Type B pancreatic cell (in vitro differentiated cells): Measurements from ENCODE around the gene B4GALNT4. TPM values are rescaled to one million over a fixed set of nuclear protein-coding genes. Genes with fewer than 3 reads are reported as not detected.
"Not testable (repeated sequence)": the region's sequence is repeated elsewhere in the genome, so short reads cannot be mapped to it uniquely, and the experiment has no call there.

ENCODE experiments used
- DNase-seq: peaks from one replicate; pipeline ENCODE4 v3.0.0; 2021; ENCODE audit warnings: mixed read lengths; ENCODE audit not compliant: unreplicated experiment; ENCODE audit errors: extremely low spot score
- H3K27ac Mint-ChIP-seq: 2 replicates; pipeline ENCODE4 v1.8.0; 2021; ENCODE audit warnings: mild to moderate bottlenecking, mixed read lengths
- H3K27me3 Mint-ChIP-seq: 2 replicates; pipeline ENCODE4 v1.8.0; 2021; ENCODE audit warnings: mixed read lengths
- H3K36me3 Mint-ChIP-seq: 2 replicates; pipeline ENCODE4 v1.8.0; 2021; ENCODE audit warnings: mixed read lengths
- H3K4me1 Mint-ChIP-seq: one replicate; pipeline ENCODE4 v1.8.0; 2021; ENCODE audit warnings: mixed read lengths; ENCODE audit not compliant: unreplicated experiment
- H3K4me3 Mint-ChIP-seq: 2 replicates; pipeline ENCODE4 v1.8.0; 2021; ENCODE audit warnings: mild to moderate bottlenecking, mixed read lengths
- H3K9me3 Mint-ChIP-seq: 2 replicates; pipeline ENCODE4 v1.8.0; 2021; ENCODE audit warnings: mixed read lengths
- total RNA-seq: library from RNA; stranded (reverse); gene quantifications from 2 replicates; pipeline ENCODE4 v1.2.1, GENCODE V29; 2021; ENCODE audit warnings: low replicate concordance
- TF ChIP-seq, protein P1 (sequence below): fragments of 200-600 bp; sonication (generic); conservative IDR thresholded peaks from 2 replicates; pipeline ENCODE4 v1.5.0; 2021; ENCODE audit warnings: antibody characterized with exemption, mild to moderate bottlenecking

The B4GALNT4 gene
- total RNA-seq, 1 donor from 2014 or later: 185 TPM

DNA sequence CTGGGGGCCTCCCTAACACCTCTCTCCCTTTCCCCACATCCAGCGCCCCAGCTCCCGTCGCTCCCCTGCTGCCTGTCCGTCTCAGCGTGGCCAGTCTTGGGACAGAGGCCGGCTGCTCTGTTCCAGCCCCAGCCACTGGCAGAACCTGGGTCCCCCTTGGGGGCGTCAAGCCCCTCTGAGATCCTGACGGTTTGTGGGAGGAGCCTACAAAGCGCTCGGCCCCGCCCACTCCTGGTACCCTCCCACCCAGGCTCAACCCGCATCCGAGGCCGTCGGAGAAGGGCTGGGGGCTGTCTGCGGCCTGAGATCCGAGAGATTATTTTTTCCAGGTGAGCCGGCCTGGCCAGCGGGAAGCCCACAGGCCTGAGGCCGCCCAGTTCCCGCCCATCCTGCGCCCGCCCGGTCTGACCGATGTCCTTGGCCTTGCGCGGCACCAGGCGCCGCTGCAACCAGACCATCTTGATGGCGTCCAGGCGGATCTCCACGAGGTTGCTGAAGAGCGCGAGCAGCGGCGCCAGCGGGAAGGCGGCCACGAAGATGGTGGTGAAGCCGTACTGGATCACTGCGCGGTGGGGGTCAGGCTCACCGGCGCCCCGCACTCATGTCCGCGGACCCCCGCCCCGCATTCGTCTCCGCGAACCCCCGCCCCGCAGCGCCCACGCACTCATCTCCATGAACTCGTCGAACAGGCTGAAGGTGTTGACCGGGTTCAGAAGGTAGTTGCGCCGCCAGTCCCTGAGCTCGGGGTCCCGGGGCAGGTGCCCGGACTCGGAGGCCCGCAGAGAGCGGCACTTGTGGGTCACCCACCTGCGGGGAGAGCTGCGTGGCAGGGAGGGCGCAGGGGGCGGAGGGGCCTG, 51.0 kb downstream of the B4GALNT4 start:
- Mint-ChIP-seq H3K4me1 (peaks cover 8% of the 10 kb centered on the region), H3K27ac (no peak overlapping the region), H3K4me3 (no peak overlapping the region), H3K9me3 (no peaks in the 10 kb centered on the region), H3K36me3 (no peaks in the 10 kb centered on the region), H3K27me3 (peaks cover 37% of the 10 kb centered on the region)
- no peak for DNase-seq
- TF ChIP-seq, protein P1, sequence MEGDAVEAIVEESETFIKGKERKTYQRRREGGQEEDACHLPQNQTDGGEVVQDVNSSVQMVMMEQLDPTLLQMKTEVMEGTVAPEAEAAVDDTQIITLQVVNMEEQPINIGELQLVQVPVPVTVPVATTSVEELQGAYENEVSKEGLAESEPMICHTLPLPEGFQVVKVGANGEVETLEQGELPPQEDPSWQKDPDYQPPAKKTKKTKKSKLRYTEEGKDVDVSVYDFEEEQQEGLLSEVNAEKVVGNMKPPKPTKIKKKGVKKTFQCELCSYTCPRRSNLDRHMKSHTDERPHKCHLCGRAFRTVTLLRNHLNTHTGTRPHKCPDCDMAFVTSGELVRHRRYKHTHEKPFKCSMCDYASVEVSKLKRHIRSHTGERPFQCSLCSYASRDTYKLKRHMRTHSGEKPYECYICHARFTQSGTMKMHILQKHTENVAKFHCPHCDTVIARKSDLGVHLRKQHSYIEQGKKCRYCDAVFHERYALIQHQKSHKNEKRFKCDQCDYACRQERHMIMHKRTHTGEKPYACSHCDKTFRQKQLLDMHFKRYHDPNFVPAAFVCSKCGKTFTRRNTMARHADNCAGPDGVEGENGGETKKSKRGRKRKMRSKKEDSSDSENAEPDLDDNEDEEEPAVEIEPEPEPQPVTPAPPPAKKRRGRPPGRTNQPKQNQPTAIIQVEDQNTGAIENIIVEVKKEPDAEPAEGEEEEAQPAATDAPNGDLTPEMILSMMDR: no peak

DNA sequence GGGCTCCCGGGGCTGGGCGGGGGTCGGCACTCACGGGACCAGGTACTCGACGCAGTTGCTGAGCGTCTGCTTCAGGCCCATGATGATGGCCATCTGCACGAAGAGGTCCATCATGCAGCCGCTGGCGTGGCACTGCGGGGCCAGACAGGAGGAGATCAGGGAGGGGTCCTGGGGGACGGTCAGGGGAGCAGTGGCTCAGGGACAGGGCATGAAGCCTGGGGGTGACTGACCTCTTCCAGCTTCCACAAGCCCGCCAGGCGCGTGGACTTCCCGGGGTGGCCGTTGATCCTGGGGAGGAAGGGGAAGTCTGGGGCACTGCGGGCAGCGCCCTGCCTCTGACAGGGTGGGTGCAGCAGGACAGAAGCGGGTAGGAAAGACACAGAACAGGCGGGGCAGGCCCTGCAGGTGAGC, 51.6 kb downstream of the B4GALNT4 start:
- Mint-ChIP-seq H3K36me3 (no peaks in the 10 kb centered on the region), H3K9me3 (no peaks in the 10 kb centered on the region), H3K4me3 (no peak overlapping the region), H3K27ac (no peak overlapping the region), H3K27me3 (peaks cover 37% of the 10 kb centered on the region), H3K4me1 (peaks cover 8% of the 10 kb centered on the region)
- no peak for DNase-seq
- TF ChIP-seq, protein P1: no peak

DNA sequence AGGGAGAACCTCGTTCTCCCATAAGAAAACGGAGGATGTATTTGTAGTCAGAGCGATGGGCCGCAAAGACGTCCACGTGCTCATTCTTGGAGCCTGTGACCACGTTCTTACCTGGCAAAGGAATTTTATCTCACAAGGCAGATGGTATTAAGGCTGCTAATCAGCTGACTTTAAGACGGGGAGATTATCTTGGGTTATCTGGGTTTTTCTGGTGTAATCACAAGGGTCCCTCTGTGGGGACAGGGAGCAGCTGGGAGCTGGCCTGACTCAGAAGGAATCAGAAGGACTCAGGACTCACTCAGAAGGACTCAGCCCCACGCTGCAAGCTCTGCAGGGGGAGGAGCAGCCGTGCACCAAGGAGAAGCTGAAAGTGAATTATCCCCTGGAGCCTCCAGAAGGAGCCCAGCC, 53.0 kb downstream of the B4GALNT4 start:
- Mint-ChIP-seq H3K4me3 (no peak overlapping the region), H3K36me3 (no peaks in the 10 kb centered on the region), H3K27me3 (peaks cover 34% of the 10 kb centered on the region), H3K4me1 (peaks cover 4% of the 10 kb centered on the region), H3K27ac (no peak overlapping the region), H3K9me3 (no peaks in the 10 kb centered on the region)
- DNase-seq: no peak
- TF ChIP-seq, protein P1: no peak

- H3K27me3 Mint-ChIP-seq: peaks cover 22% of the 10 kb centered on the region
- no peak overlapping the region for H3K4me3 Mint-ChIP-seq
- DNase-seq: no peak
- H3K4me1 Mint-ChIP-seq: no peaks in the 10 kb centered on the region
- H3K36me3 Mint-ChIP-seq: no peaks in the 10 kb centered on the region
- TF ChIP-seq, protein P1: no peak
- H3K9me3 Mint-ChIP-seq: no peaks in the 10 kb centered on the region
- H3K27ac Mint-ChIP-seq: no peak overlapping the region
Observed at GRCh38 chr11:424232-424631, 54.9 kb downstream of the B4GALNT4 start.

DNA sequence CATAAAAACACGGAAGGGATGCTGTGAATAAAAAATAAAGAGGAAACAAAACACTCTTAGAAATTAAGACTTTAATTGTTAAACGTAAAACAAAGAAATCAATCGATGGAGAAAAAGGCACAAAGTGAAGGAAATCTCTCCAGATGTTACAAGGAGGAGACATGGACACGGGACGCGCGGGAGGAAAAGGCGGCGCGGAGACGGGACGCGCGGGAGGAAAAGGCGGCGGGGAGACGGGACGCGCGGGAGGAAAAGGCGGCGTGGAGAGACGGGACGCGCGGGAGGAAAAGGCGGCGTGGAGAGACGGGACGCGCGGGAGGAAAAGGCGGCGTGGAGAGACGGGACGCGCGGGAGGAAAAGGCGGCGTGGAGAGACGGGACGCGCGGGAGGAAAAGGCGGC, 55.5 kb downstream of the B4GALNT4 start:
- H3K9me3 Mint-ChIP-seq, H3K27ac Mint-ChIP-seq, H3K4me3 Mint-ChIP-seq, H3K4me1 Mint-ChIP-seq, H3K36me3 Mint-ChIP-seq, DNase-seq: not testable (repeated sequence)
- peaks cover 22% of the 10 kb centered on the region for H3K27me3 Mint-ChIP-seq

DNA sequence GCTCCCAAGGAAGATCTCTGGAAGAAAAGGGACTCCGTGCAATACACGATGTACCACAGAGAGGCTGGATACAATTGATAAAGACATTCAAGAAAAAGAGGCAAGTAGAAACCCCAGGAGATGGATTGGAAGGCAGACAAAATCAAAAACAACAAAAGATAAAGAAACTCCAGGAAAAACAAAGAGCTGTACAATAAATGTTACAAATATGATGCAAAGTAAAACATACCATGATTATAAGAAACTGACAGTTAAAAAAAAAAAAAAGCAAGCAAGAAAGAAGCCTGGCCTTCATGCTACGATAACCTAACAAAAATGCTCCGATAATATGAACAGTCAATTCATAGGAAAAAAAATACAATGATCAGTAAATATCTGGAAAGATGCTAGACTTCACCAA, 56.0 kb downstream of the B4GALNT4 start:
- TF ChIP-seq, protein P1: no peak
- Mint-ChIP-seq H3K9me3 (no peaks in the 10 kb centered on the region), H3K36me3 (no peaks in the 10 kb centered on the region), H3K27ac (no peak overlapping the region), H3K4me1 (no peaks in the 10 kb centered on the region), H3K27me3 (peaks cover 22% of the 10 kb centered on the region), H3K4me3 (no peak overlapping the region)
- no peak for DNase-seq
